WTC11 (cell line): Measurements from ENCODE around the gene CYP2C9.

ENCODE experiments used
- GRHL2 ChIP-seq: fragments of 250-450 bp; sonication (Bioruptor Pico); IDR thresholded peaks from 2 replicates; pipeline ENCODE4 v1.8.0; 2022; ENCODE audit warnings: mild to moderate bottlenecking, moderate library complexity; ENCODE audit not compliant: insufficient replicate concordance, severe bottlenecking
- KAT7 ChIP-seq: sonication (generic); formaldehyde crosslinking; IDR thresholded peaks from 2 replicates; pipeline ENCODE4 v1.8.1; 2023; ENCODE audit warnings: missing genetic modification reagents, mild to moderate bottlenecking, borderline replicate concordance
- SMAD4 ChIP-seq: sonication (generic); formaldehyde crosslinking; IDR thresholded peaks from 2 replicates; pipeline ENCODE4 v1.8.0; 2022; ENCODE audit warnings: mild to moderate bottlenecking, missing genetic modification reagents
- TCF7 ChIP-seq: sonication (generic); formaldehyde crosslinking; IDR thresholded peaks from 2 replicates; pipeline ENCODE4 v1.8.0; 2022; ENCODE audit warnings: mild to moderate bottlenecking, low read depth, missing genetic modification reagents, moderate library complexity
- TF ChIP-seq, protein P1 (sequence below): sonication (generic); formaldehyde crosslinking; IDR thresholded peaks from 2 replicates; pipeline ENCODE4 v1.8.1; 2023; ENCODE audit warnings: mild to moderate bottlenecking, missing genetic modification reagents, borderline replicate concordance
- TF ChIP-seq, protein P2 (sequence below): fragments of 200-600 bp; IDR thresholded peaks from 2 replicates; pipeline ENCODE4 v1.8.0; 2022; ENCODE audit warnings: antibody characterized with exemption
- TF ChIP-seq, protein P3 (sequence below): sonication (generic); formaldehyde crosslinking; IDR thresholded peaks from 2 replicates; pipeline ENCODE4 v1.8.1; 2022; ENCODE audit warnings: mild to moderate bottlenecking, missing genetic modification reagents, moderate library complexity, borderline replicate concordance

DNA sequence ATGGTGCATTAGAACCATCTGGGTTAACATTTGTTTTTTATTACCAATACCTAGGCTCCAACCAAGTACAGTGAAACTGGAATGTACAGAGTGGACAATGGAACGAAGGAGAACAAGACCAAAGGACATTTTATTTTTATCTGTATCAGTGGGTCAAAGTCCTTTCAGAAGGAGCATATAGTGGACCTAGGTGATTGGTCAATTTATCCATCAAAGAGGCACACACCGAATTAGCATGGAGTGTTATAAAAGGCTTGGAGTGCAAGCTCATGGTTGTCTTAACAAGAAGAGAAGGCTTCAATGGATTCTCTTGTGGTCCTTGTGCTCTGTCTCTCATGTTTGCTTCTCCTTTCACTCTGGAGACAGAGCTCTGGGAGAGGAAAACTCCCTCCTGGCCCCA is at the start of gene CYP2C9:
- TF ChIP-seq, protein P1, sequence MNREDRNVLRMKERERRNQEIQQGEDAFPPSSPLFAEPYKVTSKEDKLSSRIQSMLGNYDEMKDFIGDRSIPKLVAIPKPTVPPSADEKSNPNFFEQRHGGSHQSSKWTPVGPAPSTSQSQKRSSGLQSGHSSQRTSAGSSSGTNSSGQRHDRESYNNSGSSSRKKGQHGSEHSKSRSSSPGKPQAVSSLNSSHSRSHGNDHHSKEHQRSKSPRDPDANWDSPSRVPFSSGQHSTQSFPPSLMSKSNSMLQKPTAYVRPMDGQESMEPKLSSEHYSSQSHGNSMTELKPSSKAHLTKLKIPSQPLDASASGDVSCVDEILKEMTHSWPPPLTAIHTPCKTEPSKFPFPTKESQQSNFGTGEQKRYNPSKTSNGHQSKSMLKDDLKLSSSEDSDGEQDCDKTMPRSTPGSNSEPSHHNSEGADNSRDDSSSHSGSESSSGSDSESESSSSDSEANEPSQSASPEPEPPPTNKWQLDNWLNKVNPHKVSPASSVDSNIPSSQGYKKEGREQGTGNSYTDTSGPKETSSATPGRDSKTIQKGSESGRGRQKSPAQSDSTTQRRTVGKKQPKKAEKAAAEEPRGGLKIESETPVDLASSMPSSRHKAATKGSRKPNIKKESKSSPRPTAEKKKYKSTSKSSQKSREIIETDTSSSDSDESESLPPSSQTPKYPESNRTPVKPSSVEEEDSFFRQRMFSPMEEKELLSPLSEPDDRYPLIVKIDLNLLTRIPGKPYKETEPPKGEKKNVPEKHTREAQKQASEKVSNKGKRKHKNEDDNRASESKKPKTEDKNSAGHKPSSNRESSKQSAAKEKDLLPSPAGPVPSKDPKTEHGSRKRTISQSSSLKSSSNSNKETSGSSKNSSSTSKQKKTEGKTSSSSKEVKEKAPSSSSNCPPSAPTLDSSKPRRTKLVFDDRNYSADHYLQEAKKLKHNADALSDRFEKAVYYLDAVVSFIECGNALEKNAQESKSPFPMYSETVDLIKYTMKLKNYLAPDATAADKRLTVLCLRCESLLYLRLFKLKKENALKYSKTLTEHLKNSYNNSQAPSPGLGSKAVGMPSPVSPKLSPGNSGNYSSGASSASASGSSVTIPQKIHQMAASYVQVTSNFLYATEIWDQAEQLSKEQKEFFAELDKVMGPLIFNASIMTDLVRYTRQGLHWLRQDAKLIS, result no peak
- TF ChIP-seq, protein P2, sequence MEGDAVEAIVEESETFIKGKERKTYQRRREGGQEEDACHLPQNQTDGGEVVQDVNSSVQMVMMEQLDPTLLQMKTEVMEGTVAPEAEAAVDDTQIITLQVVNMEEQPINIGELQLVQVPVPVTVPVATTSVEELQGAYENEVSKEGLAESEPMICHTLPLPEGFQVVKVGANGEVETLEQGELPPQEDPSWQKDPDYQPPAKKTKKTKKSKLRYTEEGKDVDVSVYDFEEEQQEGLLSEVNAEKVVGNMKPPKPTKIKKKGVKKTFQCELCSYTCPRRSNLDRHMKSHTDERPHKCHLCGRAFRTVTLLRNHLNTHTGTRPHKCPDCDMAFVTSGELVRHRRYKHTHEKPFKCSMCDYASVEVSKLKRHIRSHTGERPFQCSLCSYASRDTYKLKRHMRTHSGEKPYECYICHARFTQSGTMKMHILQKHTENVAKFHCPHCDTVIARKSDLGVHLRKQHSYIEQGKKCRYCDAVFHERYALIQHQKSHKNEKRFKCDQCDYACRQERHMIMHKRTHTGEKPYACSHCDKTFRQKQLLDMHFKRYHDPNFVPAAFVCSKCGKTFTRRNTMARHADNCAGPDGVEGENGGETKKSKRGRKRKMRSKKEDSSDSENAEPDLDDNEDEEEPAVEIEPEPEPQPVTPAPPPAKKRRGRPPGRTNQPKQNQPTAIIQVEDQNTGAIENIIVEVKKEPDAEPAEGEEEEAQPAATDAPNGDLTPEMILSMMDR, result no peak
- TF ChIP-seq TCF7 (no peak), GRHL2 (CRISPR knock-in tag) (no peak), SMAD4 (CRISPR knock-in tag) (no peak), KAT7 (no peak)
- TF ChIP-seq, protein P3, sequence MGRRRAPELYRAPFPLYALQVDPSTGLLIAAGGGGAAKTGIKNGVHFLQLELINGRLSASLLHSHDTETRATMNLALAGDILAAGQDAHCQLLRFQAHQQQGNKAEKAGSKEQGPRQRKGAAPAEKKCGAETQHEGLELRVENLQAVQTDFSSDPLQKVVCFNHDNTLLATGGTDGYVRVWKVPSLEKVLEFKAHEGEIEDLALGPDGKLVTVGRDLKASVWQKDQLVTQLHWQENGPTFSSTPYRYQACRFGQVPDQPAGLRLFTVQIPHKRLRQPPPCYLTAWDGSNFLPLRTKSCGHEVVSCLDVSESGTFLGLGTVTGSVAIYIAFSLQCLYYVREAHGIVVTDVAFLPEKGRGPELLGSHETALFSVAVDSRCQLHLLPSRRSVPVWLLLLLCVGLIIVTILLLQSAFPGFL, result no peak
